Left ventricle myocardium inferior (tissue), 1 donor: ENCODE results near the gene C11orf68. TPM values are rescaled to one million over a fixed set of nuclear protein-coding genes. Genes with fewer than 3 reads are reported as not detected.

Source experiments
- DNase-seq: peaks from one replicate; pipeline ENCODE4 v3.0.0-alpha.2; 2020
- H3K27ac ChIP-seq: fragments of 200-600 bp; replicated peaks from 2 replicates; pipeline ENCODE4 v1.8.0; 2021
- H3K27me3 ChIP-seq: fragments of 200-600 bp; 2 replicates; pipeline ENCODE4 v1.8.0; 2021; ENCODE audit warnings: low read depth
- H3K36me3 ChIP-seq: fragments of 200-600 bp; 2 replicates; pipeline ENCODE4 v1.8.0; 2021
- H3K4me1 ChIP-seq: fragments of 200-600 bp; 2 replicates; pipeline ENCODE4 v1.8.0; 2021
- H3K4me3 ChIP-seq: fragments of 200-600 bp; 2 replicates; pipeline ENCODE4 v1.8.0; 2021; ENCODE audit warnings: mild to moderate bottlenecking, moderate library complexity
- H3K9me3 ChIP-seq: fragments of 200-600 bp; replicated peaks from 2 replicates; pipeline ENCODE4 v1.8.0; 2021
- CTCF ChIP-seq: fragments of 200-600 bp; IDR thresholded peaks from 2 replicates; pipeline ENCODE4 v1.8.0; 2021; ENCODE audit warnings: antibody characterized with exemption, mild to moderate bottlenecking, borderline replicate concordance
- intact Hi-C: fragments of 100-400 bp; cut with micrococcal nuclease; formaldehyde crosslinking; loops from one replicate; pipeline ENCODE4 v1.11.0; 2022
- total RNA-seq: library from RNA; stranded (reverse); fragmentation: NEBNext Ultra II Directional; extraction: Animal tissue kit (Norgen Biotek cat#: 25700); gene quantifications from one replicate; pipeline ENCODE4 v1.2.1, GENCODE V29; 2021
- donor health status: DM: no; HTN: yes; CAD: no; lungs with severe emphysema.

The C11orf68 gene
- total RNA-seq, 1 donor from 2014 or later = 37.3 TPM

- TF ChIP-seq CTCF = no peak
- Histone ChIP-seq H3K27ac (no peak overlapping the region), H3K36me3 (peaks cover 25% of the 10 kb centered on the region), H3K27me3 (no peaks in the 10 kb centered on the region), H3K9me3 (no peaks in the 10 kb centered on the region), H3K4me3 (no peak overlapping the region), H3K4me1 (peaks cover 10% of the 10 kb centered on the region)
- no peak for DNase-seq
- intact Hi-C loops = loop anchor here (10.0 kb wide), 1 partner anchor 115 kb away; no protein-coding TSS in a partner anchor
Observed at GRCh38 chr11:65880027-65880426, 38.8 kb downstream of the C11orf68 start.

- intact Hi-C loops = loop anchor here (10.0 kb wide), 1 partner anchor 115 kb away; no protein-coding TSS in a partner anchor
- TF ChIP-seq CTCF = no peak
- DNase-seq = no peak
- H3K4me1 ChIP-seq = peaks cover 6% of the 10 kb centered on the region
- no peak within 1 kb of the TSS for H3K27ac ChIP-seq
- H3K27me3 ChIP-seq = no peaks in the 10 kb centered on the region
- no peaks in the 10 kb centered on the region for H3K9me3 ChIP-seq
- no peak within 1 kb of the TSS for H3K4me3 ChIP-seq
- H3K36me3 ChIP-seq = peaks cover 25% of the 10 kb centered on the region
Observed at GRCh38 chr11:65879617-65880016, 39.2 kb downstream of the C11orf68 start, which contains the start of gene CTSW. CTSW (plus strand) TSS chr11:65879837; CDS start chr11:65879855, 18 bp downstream.

GRCh38 chr11:65873318-65874156, 45.3 kb downstream of the C11orf68 start:
- intact Hi-C loops = no loop called here
- Histone ChIP-seq H3K9me3 (no peaks in the 10 kb centered on the region), H3K4me3 (peak overlapping the region; percentile 76), H3K27me3 (no peaks in the 10 kb centered on the region), H3K4me1 (peaks cover 44% of the 10 kb centered on the region), H3K36me3 (peaks cover 9% of the 10 kb centered on the region), H3K27ac (peak overlapping the region; percentile 98)
- TF ChIP-seq CTCF = no peak
- DNase-seq = peak; percentile 96

GRCh38 chr11:65872586-65873317, 46.1 kb downstream of the C11orf68 start, which contains the start of gene EFEMP2:
EFEMP2 (minus strand) TSS chr11:65872800; CDS start chr11:65872354, 446 bp downstream.
- DNase-seq = peak; percentile 61
- intact Hi-C loops = no loop called here
- H3K4me3 ChIP-seq = peak within 1 kb of the TSS; percentile 76
- TF ChIP-seq CTCF = no peak
- H3K4me1 ChIP-seq = peaks cover 48% of the 10 kb centered on the region
- H3K36me3 ChIP-seq = peaks cover 17% of the 10 kb centered on the region
- H3K27me3 ChIP-seq = no peaks in the 10 kb centered on the region
- H3K9me3 ChIP-seq = no peaks in the 10 kb centered on the region
- peak within 1 kb of the TSS; percentile 98 for H3K27ac ChIP-seq

- Histone ChIP-seq H3K27me3 (no peaks in the 10 kb centered on the region), H3K9me3 (no peaks in the 10 kb centered on the region), H3K4me1 (peaks cover 54% of the 10 kb centered on the region), H3K27ac (peak overlapping the region; percentile 98), H3K4me3 (peak overlapping the region; percentile 76), H3K36me3 (peaks cover 24% of the 10 kb centered on the region)
- intact Hi-C loops = no loop called here
- DNase-seq = peak; percentile 48
- TF ChIP-seq CTCF = peak; percentile 34
Observed at GRCh38 chr11:65871811-65872548, 46.9 kb downstream of the C11orf68 start.
